ENCODE results near the gene SYNM. TPM values are rescaled to one million over a fixed set of nuclear protein-coding genes. Genes with fewer than 3 reads are reported as not detected.

SYNM gene
- polyA plus RNA-seq, 2 donors: 20.3 to 40.8 TPM

DNA sequence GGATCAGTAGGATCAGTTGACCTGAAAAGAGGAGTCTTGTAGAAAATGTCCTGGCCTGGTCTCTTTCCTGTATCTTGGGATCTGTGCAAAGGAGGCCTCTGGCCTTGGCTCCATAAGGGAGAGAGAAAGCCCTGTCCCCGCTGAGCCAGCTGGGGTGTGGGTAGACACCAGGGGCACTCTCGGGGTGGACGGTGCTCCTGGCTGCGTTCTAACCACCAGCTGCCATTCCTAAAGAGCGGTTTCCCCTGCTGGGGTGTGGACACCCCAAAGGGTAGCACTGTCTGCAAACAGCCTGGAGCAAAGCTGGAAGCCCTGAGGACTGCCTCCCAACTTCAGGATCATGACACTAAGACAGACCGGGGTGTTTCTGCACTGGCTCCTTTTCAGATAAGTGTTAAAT lies 23.5 kb downstream of the SYNM start:
- H3K27ac ChIP-seq (ENCODE audit: low read depth in 2 of 2, low read length in 1 of 2): peak overlapping the region in 1 of 2 donors; percentile 52
- WGBS, 2 donors: 83 to 84% methylated on average over 6 of the region's 6 CpGs

DNA sequence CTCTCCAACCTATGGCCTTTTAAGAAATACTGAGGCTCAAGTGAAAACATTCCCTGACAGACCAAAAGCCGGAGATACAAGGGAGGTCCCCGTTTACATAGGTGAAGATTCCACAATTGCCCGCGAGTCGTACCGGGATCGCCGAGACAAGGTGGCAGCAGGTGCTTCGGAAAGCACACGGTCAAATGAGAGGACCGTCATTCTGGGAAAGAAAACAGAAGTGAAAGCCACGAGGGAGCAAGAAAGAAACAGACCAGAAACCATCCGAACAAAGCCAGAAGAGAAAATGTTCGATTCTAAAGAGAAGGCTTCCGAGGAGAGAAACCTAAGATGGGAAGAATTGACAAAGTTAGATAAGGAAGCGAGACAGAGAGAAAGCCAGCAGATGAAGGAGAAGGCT lies 24.8 kb downstream of the SYNM start:
- Histone ChIP-seq H3K27ac (ENCODE audit: low read depth in 2 of 2, low read length in 1 of 2) (peak overlapping the region in 1 of 2 donors; percentile 64), H3K4me1 (ENCODE audit: control insufficient read depth in 2 of 2, insufficient read depth in 2 of 2, low read length in 1 of 2) (peaks cover 0 to under 1% of the 10 kb centered on the region in 2 donors)

More for the DNA sequence above, 23.5 kb downstream of the SYNM start:
- no peaks in the 10 kb centered on the region for H3K9me3 ChIP-seq (ENCODE audit: control insufficient read depth in 2 of 2, insufficient read depth in 1 of 2, low read depth in 1 of 2, low read length in 1 of 2)
- peaks cover 3 to 10% of the 10 kb centered on the region in 2 donors for H3K36me3 ChIP-seq (ENCODE audit: control insufficient read depth in 2 of 2, insufficient read depth in 2 of 2, low read length in 1 of 2)
- no peaks in the 10 kb centered on the region for H3K27me3 ChIP-seq (ENCODE audit: control insufficient read depth in 1 of 2, insufficient read depth in 2 of 2, low read length in 2 of 2)
- H3K4me3 ChIP-seq (ENCODE audit: low read depth in 1 of 2, low read length in 2 of 2): no peak overlapping the region
- H3K4me1 ChIP-seq (ENCODE audit: control insufficient read depth in 2 of 2, insufficient read depth in 2 of 2, low read length in 1 of 2): peaks cover 2 to 3% of the 10 kb centered on the region in 2 donors

DNA sequence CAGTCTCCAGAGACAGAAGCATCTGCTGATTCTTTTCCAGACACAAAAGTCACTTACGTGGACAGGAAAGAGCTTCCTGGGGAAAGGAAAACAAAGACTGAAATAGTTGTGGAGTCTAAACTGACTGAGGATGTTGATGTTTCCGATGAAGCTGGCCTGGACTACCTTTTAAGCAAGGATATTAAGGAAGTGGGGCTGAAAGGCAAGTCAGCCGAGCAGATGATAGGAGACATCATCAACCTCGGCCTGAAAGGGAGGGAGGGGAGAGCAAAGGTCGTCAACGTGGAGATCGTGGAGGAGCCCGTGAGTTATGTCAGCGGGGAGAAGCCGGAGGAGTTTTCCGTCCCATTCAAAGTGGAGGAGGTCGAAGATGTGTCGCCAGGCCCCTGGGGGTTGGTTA lies 25.4 kb downstream of the SYNM start:
- H3K4me3 ChIP-seq (ENCODE audit: low read depth in 1 of 2, low read length in 2 of 2): no peak overlapping the region
- H3K36me3 ChIP-seq (ENCODE audit: control insufficient read depth in 2 of 2, insufficient read depth in 2 of 2, low read length in 1 of 2): peaks cover 3 to 10% of the 10 kb centered on the region in 2 donors
- H3K27me3 ChIP-seq (ENCODE audit: control insufficient read depth in 1 of 2, insufficient read depth in 2 of 2, low read length in 2 of 2): no peaks in the 10 kb centered on the region
- H3K9me3 ChIP-seq (ENCODE audit: control insufficient read depth in 2 of 2, insufficient read depth in 1 of 2, low read depth in 1 of 2, low read length in 1 of 2): no peaks in the 10 kb centered on the region
- WGBS, 2 donors: 73 to 76% methylated on average over 13 of the region's 13 CpGs
- H3K27ac ChIP-seq (ENCODE audit: low read depth in 2 of 2, low read length in 1 of 2): peak overlapping the region in 1 of 2 donors; percentile 64
- no peaks in the 10 kb centered on the region for H3K4me1 ChIP-seq (ENCODE audit: control insufficient read depth in 2 of 2, insufficient read depth in 2 of 2, low read length in 1 of 2)

More for the DNA sequence above, 24.8 kb downstream of the SYNM start:
- Histone ChIP-seq H3K9me3 (ENCODE audit: control insufficient read depth in 2 of 2, insufficient read depth in 1 of 2, low read depth in 1 of 2, low read length in 1 of 2) (no peaks in the 10 kb centered on the region), H3K4me3 (ENCODE audit: low read depth in 1 of 2, low read length in 2 of 2) (no peak overlapping the region), H3K36me3 (ENCODE audit: control insufficient read depth in 2 of 2, insufficient read depth in 2 of 2, low read length in 1 of 2) (peaks cover 3 to 10% of the 10 kb centered on the region in 2 donors), H3K27me3 (ENCODE audit: control insufficient read depth in 1 of 2, insufficient read depth in 2 of 2, low read length in 2 of 2) (no peaks in the 10 kb centered on the region)
- WGBS, 2 donors: 81 to 83% methylated on average over 16 of the region's 16 CpGs

- Histone ChIP-seq H3K9me3 (ENCODE audit: control insufficient read depth in 2 of 2, insufficient read depth in 1 of 2, low read depth in 1 of 2, low read length in 1 of 2) (no peaks in the 10 kb centered on the region), H3K4me1 (ENCODE audit: control insufficient read depth in 2 of 2, insufficient read depth in 2 of 2, low read length in 1 of 2) (no peaks in the 10 kb centered on the region), H3K36me3 (ENCODE audit: control insufficient read depth in 2 of 2, insufficient read depth in 2 of 2, low read length in 1 of 2) (peaks cover 3 to 10% of the 10 kb centered on the region in 2 donors), H3K27ac (ENCODE audit: low read depth in 2 of 2, low read length in 1 of 2) (peak overlapping the region in 1 of 2 donors; percentile 47), H3K27me3 (ENCODE audit: control insufficient read depth in 1 of 2, insufficient read depth in 2 of 2, low read length in 2 of 2) (no peaks in the 10 kb centered on the region), H3K4me3 (ENCODE audit: low read depth in 1 of 2, low read length in 2 of 2) (no peak overlapping the region)
- 90 to 93% methylated on average over 30 of the region's 30 CpGs for WGBS, 2 donors
Observed at GRCh38 chr15:99130765-99131440, 26.0 kb downstream of the SYNM start.

DNA sequence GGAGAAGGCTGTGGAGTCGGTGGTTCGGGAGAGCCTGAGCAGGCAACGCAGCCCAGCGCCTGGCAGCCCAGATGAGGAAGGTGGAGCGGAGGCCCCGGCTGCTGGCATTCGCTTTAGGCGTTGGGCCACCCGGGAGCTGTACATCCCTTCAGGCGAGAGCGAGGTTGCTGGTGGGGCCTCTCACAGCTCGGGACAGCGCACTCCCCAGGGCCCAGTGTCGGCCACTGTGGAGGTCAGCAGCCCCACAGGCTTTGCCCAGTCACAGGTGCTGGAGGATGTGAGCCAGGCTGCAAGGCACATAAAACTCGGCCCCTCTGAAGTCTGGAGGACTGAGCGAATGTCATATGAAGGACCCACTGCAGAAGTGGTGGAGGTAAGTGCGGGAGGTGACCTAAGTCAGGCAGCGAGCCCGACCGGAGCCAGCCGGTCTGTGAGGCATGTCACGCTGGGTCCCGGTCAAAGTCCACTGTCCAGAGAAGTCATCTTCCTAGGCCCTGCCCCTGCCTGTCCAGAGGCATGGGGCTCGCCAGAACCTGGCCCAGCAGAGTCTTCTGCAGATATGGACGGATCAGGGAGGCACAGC lies 26.7 kb downstream of the SYNM start:
- Histone ChIP-seq H3K4me3 (ENCODE audit: low read depth in 1 of 2, low read length in 2 of 2) (no peak overlapping the region), H3K36me3 (ENCODE audit: control insufficient read depth in 2 of 2, insufficient read depth in 2 of 2, low read length in 1 of 2) (peaks cover 3 to 10% of the 10 kb centered on the region in 2 donors), H3K4me1 (ENCODE audit: control insufficient read depth in 2 of 2, insufficient read depth in 2 of 2, low read length in 1 of 2) (no peaks in the 10 kb centered on the region), H3K27me3 (ENCODE audit: control insufficient read depth in 1 of 2, insufficient read depth in 2 of 2, low read length in 2 of 2) (no peaks in the 10 kb centered on the region), H3K27ac (ENCODE audit: low read depth in 2 of 2, low read length in 1 of 2) (peak overlapping the region in 1 of 2 donors; percentile 7), H3K9me3 (ENCODE audit: control insufficient read depth in 2 of 2, insufficient read depth in 1 of 2, low read depth in 1 of 2, low read length in 1 of 2) (no peaks in the 10 kb centered on the region)
- 91 to 92% methylated on average over 25 of the region's 25 CpGs for WGBS, 2 donors

DNA sequence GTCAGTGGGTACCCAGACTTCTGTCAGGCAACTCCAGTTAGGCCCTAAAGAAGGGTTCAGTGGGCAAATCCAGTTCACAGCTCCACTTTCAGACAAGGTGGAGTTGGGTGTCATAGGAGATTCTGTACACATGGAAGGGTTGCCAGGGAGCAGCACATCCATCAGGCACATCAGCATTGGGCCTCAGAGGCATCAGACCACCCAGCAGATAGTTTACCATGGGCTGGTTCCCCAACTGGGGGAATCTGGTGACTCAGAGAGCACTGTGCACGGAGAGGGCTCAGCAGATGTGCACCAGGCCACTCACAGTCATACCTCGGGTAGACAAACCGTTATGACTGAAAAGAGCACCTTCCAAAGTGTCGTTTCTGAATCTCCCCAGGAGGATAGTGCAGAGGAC lies 27.2 kb downstream of the SYNM start:
- no peaks in the 10 kb centered on the region for H3K27me3 ChIP-seq (ENCODE audit: control insufficient read depth in 1 of 2, insufficient read depth in 2 of 2, low read length in 2 of 2)
- WGBS, 2 donors: 83 to 85% methylated on average over 4 of the region's 4 CpGs
- no peaks in the 10 kb centered on the region for H3K4me1 ChIP-seq (ENCODE audit: control insufficient read depth in 2 of 2, insufficient read depth in 2 of 2, low read length in 1 of 2)
- H3K36me3 ChIP-seq (ENCODE audit: control insufficient read depth in 2 of 2, insufficient read depth in 2 of 2, low read length in 1 of 2): peaks cover 3 to 13% of the 10 kb centered on the region in 2 donors
- H3K9me3 ChIP-seq (ENCODE audit: control insufficient read depth in 2 of 2, insufficient read depth in 1 of 2, low read depth in 1 of 2, low read length in 1 of 2): no peaks in the 10 kb centered on the region
- no peak overlapping the region for H3K4me3 ChIP-seq (ENCODE audit: low read depth in 1 of 2, low read length in 2 of 2)
- peak overlapping the region in 1 of 2 donors; percentile 69 for H3K27ac ChIP-seq (ENCODE audit: low read depth in 2 of 2, low read length in 1 of 2)

GRCh38 chr15:99132634-99133287 lies 27.9 kb downstream of the SYNM start:
- Histone ChIP-seq H3K4me3 (ENCODE audit: low read depth in 1 of 2, low read length in 2 of 2) (no peak overlapping the region), H3K36me3 (ENCODE audit: control insufficient read depth in 2 of 2, insufficient read depth in 2 of 2, low read length in 1 of 2) (peaks cover 3 to 13% of the 10 kb centered on the region in 2 donors), H3K27me3 (ENCODE audit: control insufficient read depth in 1 of 2, insufficient read depth in 2 of 2, low read length in 2 of 2) (no peaks in the 10 kb centered on the region), H3K27ac (ENCODE audit: low read depth in 2 of 2, low read length in 1 of 2) (peak overlapping the region; percentile 31 to 69), H3K9me3 (ENCODE audit: control insufficient read depth in 2 of 2, insufficient read depth in 1 of 2, low read depth in 1 of 2, low read length in 1 of 2) (no peaks in the 10 kb centered on the region), H3K4me1 (ENCODE audit: control insufficient read depth in 2 of 2, insufficient read depth in 2 of 2, low read length in 1 of 2) (no peaks in the 10 kb centered on the region)
- 81 to 85% methylated on average over 18 of the region's 18 CpGs for WGBS, 2 donors

- Histone ChIP-seq H3K4me3 (ENCODE audit: low read depth in 1 of 2, low read length in 2 of 2) (no peak overlapping the region), H3K27ac (ENCODE audit: low read depth in 2 of 2, low read length in 1 of 2) (peak overlapping the region in 1 of 2 donors; percentile 74), H3K36me3 (ENCODE audit: control insufficient read depth in 2 of 2, insufficient read depth in 2 of 2, low read length in 1 of 2) (peaks cover 3 to 21% of the 10 kb centered on the region in 2 donors), H3K9me3 (ENCODE audit: control insufficient read depth in 2 of 2, insufficient read depth in 1 of 2, low read depth in 1 of 2, low read length in 1 of 2) (no peaks in the 10 kb centered on the region), H3K4me1 (ENCODE audit: control insufficient read depth in 2 of 2, insufficient read depth in 2 of 2, low read length in 1 of 2) (no peaks in the 10 kb centered on the region), H3K27me3 (ENCODE audit: control insufficient read depth in 1 of 2, insufficient read depth in 2 of 2, low read length in 2 of 2) (no peaks in the 10 kb centered on the region)
- WGBS, 2 donors: 85% methylated on average over 11 of the region's 11 CpGs
Observed at GRCh38 chr15:99134317-99134821, 29.5 kb downstream of the SYNM start.

DNA sequence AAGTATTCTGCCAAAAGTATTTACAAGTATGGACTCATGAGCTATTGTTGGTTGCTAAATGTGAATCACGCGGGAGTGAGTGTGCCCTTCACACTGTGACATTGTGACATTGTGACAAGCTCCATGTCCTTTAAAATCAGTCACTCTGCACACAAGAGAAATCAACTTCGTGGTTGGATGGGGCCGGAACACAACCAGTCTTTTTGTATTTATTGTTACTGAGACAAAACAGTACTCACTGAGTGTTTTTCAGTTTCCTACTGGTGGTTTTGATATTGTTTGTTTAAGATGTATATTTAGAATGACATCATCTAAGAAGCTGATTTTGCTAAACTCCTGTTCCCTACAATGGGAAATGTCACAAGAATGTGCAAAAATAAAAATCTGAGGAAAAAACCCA lies 30.3 kb downstream of the SYNM start:
- Histone ChIP-seq H3K36me3 (ENCODE audit: control insufficient read depth in 2 of 2, insufficient read depth in 2 of 2, low read length in 1 of 2) (peaks cover 3 to 22% of the 10 kb centered on the region in 2 donors), H3K9me3 (ENCODE audit: control insufficient read depth in 2 of 2, insufficient read depth in 1 of 2, low read depth in 1 of 2, low read length in 1 of 2) (no peaks in the 10 kb centered on the region), H3K4me1 (ENCODE audit: control insufficient read depth in 2 of 2, insufficient read depth in 2 of 2, low read length in 1 of 2) (no peaks in the 10 kb centered on the region), H3K4me3 (ENCODE audit: low read depth in 1 of 2, low read length in 2 of 2) (no peak overlapping the region), H3K27ac (ENCODE audit: low read depth in 2 of 2, low read length in 1 of 2) (no peak overlapping the region), H3K27me3 (ENCODE audit: control insufficient read depth in 1 of 2, insufficient read depth in 2 of 2, low read length in 2 of 2) (no peaks in the 10 kb centered on the region)
- 67 to 72% methylated on average over 4 of the region's 4 CpGs for WGBS, 2 donors

All from esophagus (tissue), 2 donors.